SK-N-SH (cell line): ENCODE results near the gene UBL7. TPM values are rescaled to one million over a fixed set of nuclear protein-coding genes. Genes with fewer than 3 reads are reported as not detected.
"Not testable (repeated sequence)": the region's sequence is repeated elsewhere in the genome, so short reads cannot be mapped to it uniquely, and the experiment has no call there.

Experiments used
- CTCF ChIA-PET: fragments of 300-600, 350-600 bp; formaldehyde crosslinking; extraction: SDS; loops from one replicate; lab custom pipeline; 2021; lab: Yijun Ruan, JAX
- POLR2A ChIA-PET: fragments of 350-600 bp; sonication (Branson Sonifier 250); formaldehyde crosslinking; extraction: SDS; loops from one replicate; lab custom pipeline; 2020; ENCODE audit warnings: antibody characterized with exemption, inconsistent platforms; lab: Yijun Ruan, JAX
- DNase-seq: peaks from one replicate; pipeline ENCODE4 v3.0.0; 2012
- H2AFZ ChIP-seq: fragments of 200-600 bp; sonication (generic); 2 replicates; pipeline ENCODE4 v1.8.1; 2016; ENCODE audit warnings: antibody characterized with exemption, mild to moderate bottlenecking, low read depth
- H3F3A ChIP-seq: fragments of 200-600 bp; sonication (generic); replicated peaks from 2 replicates; pipeline ENCODE3; 2016; ENCODE audit warnings: antibody characterized with exemption, mild to moderate bottlenecking; ENCODE audit not compliant: insufficient read depth
- H3K27ac ChIP-seq, 2 experiments: fragments of 200-500 bp in 1 of 2; fragments of 200-600 bp in 1 of 2; sonication (Bioruptor generic) in 1 of 2; sonication (generic), shearing (Covaris generic) in 1 of 2; 2 replicates each; pipeline versions ENCODE4 v1.5.1 to v1.6.1; 2014 to 2016; ENCODE audit warnings: low read depth in 2 of 2, inconsistent platforms in 1 of 2, low read length in 1 of 2, mild to moderate bottlenecking in 1 of 2, mixed read lengths in 1 of 2
- H3K27me3 ChIP-seq: fragments of 200-600 bp; sonication (generic), shearing (Covaris generic); 2 replicates; pipeline ENCODE4 v1.6.1; 2016; ENCODE audit warnings: mixed run types; ENCODE audit not compliant: insufficient read depth
- H3K36me3 ChIP-seq, 2 experiments: fragments of 200-500 bp in 1 of 2; fragments of 200-600 bp in 1 of 2; sonication (Bioruptor generic) in 1 of 2; sonication (generic) in 1 of 2; replicated peaks in 1 of 2; 2 replicates each; pipeline versions ENCODE3 to v1.5.1; 2014 to 2016; ENCODE audit warnings: low read length in 1 of 2, mild to moderate bottlenecking in 1 of 2; ENCODE audit not compliant: insufficient read depth in 2 of 2, control insufficient read depth in 1 of 2
- H3K4me1 ChIP-seq, 2 experiments: fragments of 200-500 bp in 1 of 2; fragments of 200-600 bp in 1 of 2; sonication (Bioruptor generic) in 1 of 2; sonication (generic), shearing (Covaris generic) in 1 of 2; 2 replicates each; pipeline versions ENCODE4 v1.5.1 to v1.6.1; 2014 to 2016; ENCODE audit warnings: low read depth in 1 of 2, low read length in 1 of 2, mixed run types in 1 of 2; ENCODE audit not compliant: insufficient read depth in 2 of 2, control insufficient read depth in 1 of 2
- H3K4me2 ChIP-seq: fragments of 200-600 bp; sonication (generic), shearing (Covaris generic); 2 replicates; pipeline ENCODE4 v1.6.1; 2017; ENCODE audit warnings: mixed run types
- H3K4me3 ChIP-seq, 2 experiments: fragments of 200-500 bp in 1 of 2; fragments of 200-600 bp in 1 of 2; sonication (Bioruptor generic) in 1 of 2; sonication (generic), shearing (Covaris generic) in 1 of 2; 2 replicates each; pipeline versions ENCODE4 v1.5.1 to v1.8.1; 2014 to 2016; ENCODE audit warnings: low read depth in 2 of 2, inconsistent platforms in 1 of 2, low read length in 1 of 2, mild to moderate bottlenecking in 1 of 2, mixed read lengths in 1 of 2, moderate library complexity in 1 of 2
- H3K79me2 ChIP-seq: fragments of 200-600 bp; sonication (generic); 2 replicates; pipeline ENCODE4 v1.8.1; 2017; ENCODE audit warnings: mild to moderate bottlenecking; ENCODE audit not compliant: insufficient read depth
- H3K9ac ChIP-seq: fragments of 200-600 bp; sonication (generic); 2 replicates; pipeline ENCODE4 v1.6.1; 2017; ENCODE audit warnings: mixed run types
- H3K9me2 ChIP-seq: fragments of 200-600 bp; sonication (generic); 2 replicates; pipeline ENCODE4 v1.6.1; 2017; ENCODE audit warnings: mixed run types
- H3K9me3 ChIP-seq: fragments of 200-600 bp; sonication (generic); 2 replicates; pipeline ENCODE4 v1.6.1; 2017; ENCODE audit warnings: mixed run types, mild to moderate bottlenecking, moderate library complexity
- H4K20me1 ChIP-seq: fragments of 200-600 bp; sonication (generic); 2 replicates; pipeline ENCODE4 v1.6.1; 2017; ENCODE audit warnings: mild to moderate bottlenecking, mixed run types; ENCODE audit not compliant: insufficient read depth
- FOXM1 ChIP-seq: IDR thresholded peaks from 2 replicates; pipeline ENCODE4 v1.4.0; 2012; ENCODE audit warnings: low read depth, mild to moderate bottlenecking
- GATA2 ChIP-seq: sonication (generic); formaldehyde crosslinking; IDR thresholded peaks from 2 replicates; pipeline ENCODE4 v1.5.0; 2020; ENCODE audit warnings: mild to moderate bottlenecking, missing genetic modification reagents
- MEF2A ChIP-seq: IDR thresholded peaks from 2 replicates; pipeline ENCODE4 v1.4.0; 2012; ENCODE audit warnings: low read depth, borderline replicate concordance
- NRF1 ChIP-seq: IDR thresholded peaks from 2 replicates; pipeline ENCODE4 v1.6.1; 2012; ENCODE audit warnings: low read depth, mild to moderate bottlenecking, low read length
- RAD21 ChIP-seq: IDR thresholded peaks from 2 replicates; pipeline ENCODE4 v1.6.1; 2012; ENCODE audit warnings: mild to moderate bottlenecking, low read length
- TAF1 ChIP-seq: IDR thresholded peaks from 2 replicates; pipeline ENCODE4 v1.6.1; 2012; ENCODE audit warnings: low read depth, mild to moderate bottlenecking, low read length, moderate library complexity, borderline replicate concordance
- YY1 ChIP-seq: IDR thresholded peaks from 2 replicates; pipeline ENCODE4 v1.4.0; 2012; ENCODE audit warnings: low read depth, mild to moderate bottlenecking
- WGBS: methylation state at CpG from one replicate; pipeline ENCODE4 v1.1.6; 2017; ENCODE audit warnings: low lambda C conversion rate; 5-methylcytosine and 5-hydroxymethylcytosine counted together
- polyA plus RNA-seq, 3 experiments: library from polyadenylated mRNA; depleted of rRNA; stranded (reverse); fragments of >200 nt; gene quantifications; 2 replicates each; pipeline ENCODE4 v1.2.3, GENCODE V29; 2012

UBL7 gene
- polyA plus RNA-seq, 1 of the 3 experiments (the other 2 are of a cell fraction), result 81.1 TPM

DNA sequence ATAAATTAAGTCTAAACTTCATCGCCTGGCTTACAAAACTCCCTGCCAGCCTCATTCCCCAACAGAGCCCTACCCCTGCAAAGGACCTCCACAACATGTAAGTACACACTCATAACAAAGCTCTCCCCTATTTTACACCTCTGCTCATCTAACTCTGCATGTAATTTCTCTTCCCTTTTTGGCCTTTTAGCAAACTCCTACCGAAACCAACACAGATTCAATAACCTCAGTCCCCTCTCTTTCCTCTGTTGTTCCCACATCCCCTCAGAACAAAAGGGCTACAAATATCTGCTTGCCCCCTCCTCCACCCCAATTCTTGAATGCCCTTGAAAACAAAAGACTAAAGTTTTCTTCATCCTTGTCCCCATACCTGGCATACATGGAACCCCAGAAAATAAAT, 662 bp downstream of the UBL7 start:
- Histone ChIP-seq H3K4me1 (peaks cover 0 to 6% of the 10 kb centered on the region in 2 experiments; a peak in 1 of 4 replicates), H2AFZ (peak overlapping the region; percentile 85), H3K4me3 (peak overlapping the region; percentile 77 to 78), H3K9me3 (no peaks in the 10 kb centered on the region), H3K27me3 (no peaks in the 10 kb centered on the region), H3K36me3 (peaks cover 5 to 15% of the 10 kb centered on the region in 2 experiments), H3K27ac (peak overlapping the region; percentile 66 to 84), H3K4me2 (peak overlapping the region; percentile 82), H3F3A (peaks cover 4% of the 10 kb centered on the region), H4K20me1 (no peaks in the 10 kb centered on the region), H3K79me2 (peaks cover 28% of the 10 kb centered on the region), H3K9ac (peak overlapping the region; percentile 69), H3K9me2 (no peaks in the 10 kb centered on the region)
- POLR2A ChIA-PET, result interaction anchor here (0.9 to 1.7 kb wide), 10 partner anchors 11 to 156 kb away, joined by 3 to 10 read pairs (median 5); partner anchors contain the start of genes ARID3B and CLK3
- no peak for TF ChIP-seq FOXM1
- no peak for TF ChIP-seq TAF1
- TF ChIP-seq MEF2A, result no peak
- no peak for TF ChIP-seq RAD21
- no peak for TF ChIP-seq YY1
- WGBS, result 19% methylated on average over 2 of the region's 2 CpGs
- DNase-seq, result peak; percentile 33
- CTCF ChIA-PET, result interaction anchor here (1.4 to 36.5 kb wide), 4 partner anchors 21 to 161 kb away, joined by 8 to 779 read pairs (median 10); partner anchors contain the start of gene CYP11A1

DNA sequence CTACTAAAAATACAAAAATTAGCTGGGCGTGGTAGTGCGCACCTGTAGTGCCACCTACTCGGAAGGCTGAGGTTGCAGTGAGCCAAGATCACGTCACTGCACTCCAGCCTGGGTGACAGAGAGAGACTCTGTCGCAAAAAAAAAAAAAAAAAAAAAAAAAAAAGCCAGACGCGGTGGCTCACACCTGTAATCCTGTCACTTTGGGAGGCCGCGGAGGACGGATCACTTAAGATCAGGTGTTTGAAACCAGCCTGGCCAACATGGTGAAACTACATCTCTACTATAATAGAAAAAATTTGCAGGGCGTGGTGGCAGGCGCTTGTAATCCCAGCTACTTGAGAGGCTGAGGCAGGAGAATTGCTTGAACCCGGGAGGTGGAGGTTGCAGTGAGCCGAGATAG, 1.2 kb downstream of the UBL7 start:
- H3K27ac ChIP-seq, result not testable (repeated sequence)

DNA sequence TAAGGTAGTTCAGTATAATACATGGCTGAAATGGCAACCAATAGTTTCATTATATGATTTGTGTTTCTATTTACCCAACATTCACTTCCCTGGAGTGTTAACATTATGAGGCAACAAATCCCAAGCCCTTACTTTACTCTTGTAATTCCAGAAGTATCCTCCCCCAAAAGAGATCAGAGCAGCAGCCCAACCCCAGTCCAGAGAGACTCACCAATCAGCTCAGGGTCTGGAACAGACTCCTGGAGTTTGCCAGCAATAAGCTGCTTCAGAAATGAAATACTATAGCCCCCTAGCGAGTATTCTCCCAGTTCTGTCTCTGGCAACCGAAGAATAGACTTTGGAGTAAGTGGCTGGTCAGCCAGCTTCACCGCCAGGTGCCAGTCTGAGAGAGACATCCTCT, 2.5 kb downstream of the UBL7 start:
- Histone ChIP-seq H3K9me3 (no peaks in the 10 kb centered on the region), H3K27me3 (no peaks in the 10 kb centered on the region), H3K4me3 (no peak overlapping the region), H3K79me2 (peaks cover 26% of the 10 kb centered on the region), H3F3A (peaks cover 4% of the 10 kb centered on the region), H3K4me2 (no peak overlapping the region), H3K9me2 (no peaks in the 10 kb centered on the region), H3K4me1 (peaks cover 0 to 6% of the 10 kb centered on the region in 2 experiments; a peak in 1 of 4 replicates), H4K20me1 (no peaks in the 10 kb centered on the region), H3K27ac (no peak overlapping the region), H3K36me3 (peaks cover 17 to 18% of the 10 kb centered on the region in 2 experiments), H2AFZ (no peak overlapping the region), H3K9ac (no peak overlapping the region)
- no peak for TF ChIP-seq NRF1
- no peak for TF ChIP-seq RAD21
- no peak for TF ChIP-seq MEF2A
- no peak for TF ChIP-seq TAF1
- TF ChIP-seq GATA2 (CRISPR knock-in tag), result no peak
- ChIA-PET POLR2A (no interaction called here), CTCF (interaction anchor here (0.7 to 36.5 kb wide), 4 partner anchors 8 to 115 kb away, joined by 3 to 779 read pairs (median 4); partner anchors contain the start of gene CYP11A1)
- DNase-seq, result no peak
- WGBS, result 100% methylated on average over 2 of the region's 3 CpGs

More for the DNA sequence above, 1.2 kb downstream of the UBL7 start:
- H3K4me1 ChIP-seq, DNase-seq, H4K20me1 ChIP-seq, H3K27me3 ChIP-seq, H3K9me2 ChIP-seq, H3F3A ChIP-seq, H3K9me3 ChIP-seq, POLR2A ChIA-PET: not testable (repeated sequence)
- Histone ChIP-seq H3K9ac (peak overlapping the region; percentile 69; the same call in 1 of the 2 replicates), H3K36me3 (peaks cover 10 to 17% of the 10 kb centered on the region in 2 experiments), H3K4me2 (peak overlapping the region; percentile 82), H2AFZ (0 out of 2 replicates have a peak overlapping the region, but pooled peaks have one; percentile 85), H3K4me3 (peak overlapping the region; percentile 77 to 78), H3K79me2 (peaks cover 28% of the 10 kb centered on the region)
- CTCF ChIA-PET, result interaction anchor here (1.4 to 36.5 kb wide), 2 partner anchors 21 to 82 kb away, joined by 11 to 779 read pairs; partner anchors contain the start of gene CYP11A1
- WGBS, result 86% methylated on average over 13 of the region's 14 CpGs

GRCh38 chr15:74457036-74457435, 3.9 kb downstream of the UBL7 start:
- WGBS, result 96% methylated on average over 9 of the region's 10 CpGs
- H3K9me2 ChIP-seq, H3K4me1 ChIP-seq, H3K9ac ChIP-seq, H2AFZ ChIP-seq, H3K27ac ChIP-seq, H3F3A ChIP-seq, H3K4me3 ChIP-seq, POLR2A ChIA-PET, H3K27me3 ChIP-seq, DNase-seq, H3K9me3 ChIP-seq, H4K20me1 ChIP-seq, H3K4me2 ChIP-seq: not testable (repeated sequence)
- CTCF ChIA-PET, result interaction anchor here (0.7 to 36.5 kb wide), 3 partner anchors 18 to 79 kb away, joined by 3 to 779 read pairs (median 4); partner anchors contain the start of gene CYP11A1
- Histone ChIP-seq H3K79me2 (peaks cover 14% of the 10 kb centered on the region), H3K36me3 (peaks cover 14 to 30% of the 10 kb centered on the region in 2 experiments)
